ENCODE results near the gene GATD1.
A peak's percentile ranks its signal among the peaks of the same experiment; 100 is the strongest.

DNA sequence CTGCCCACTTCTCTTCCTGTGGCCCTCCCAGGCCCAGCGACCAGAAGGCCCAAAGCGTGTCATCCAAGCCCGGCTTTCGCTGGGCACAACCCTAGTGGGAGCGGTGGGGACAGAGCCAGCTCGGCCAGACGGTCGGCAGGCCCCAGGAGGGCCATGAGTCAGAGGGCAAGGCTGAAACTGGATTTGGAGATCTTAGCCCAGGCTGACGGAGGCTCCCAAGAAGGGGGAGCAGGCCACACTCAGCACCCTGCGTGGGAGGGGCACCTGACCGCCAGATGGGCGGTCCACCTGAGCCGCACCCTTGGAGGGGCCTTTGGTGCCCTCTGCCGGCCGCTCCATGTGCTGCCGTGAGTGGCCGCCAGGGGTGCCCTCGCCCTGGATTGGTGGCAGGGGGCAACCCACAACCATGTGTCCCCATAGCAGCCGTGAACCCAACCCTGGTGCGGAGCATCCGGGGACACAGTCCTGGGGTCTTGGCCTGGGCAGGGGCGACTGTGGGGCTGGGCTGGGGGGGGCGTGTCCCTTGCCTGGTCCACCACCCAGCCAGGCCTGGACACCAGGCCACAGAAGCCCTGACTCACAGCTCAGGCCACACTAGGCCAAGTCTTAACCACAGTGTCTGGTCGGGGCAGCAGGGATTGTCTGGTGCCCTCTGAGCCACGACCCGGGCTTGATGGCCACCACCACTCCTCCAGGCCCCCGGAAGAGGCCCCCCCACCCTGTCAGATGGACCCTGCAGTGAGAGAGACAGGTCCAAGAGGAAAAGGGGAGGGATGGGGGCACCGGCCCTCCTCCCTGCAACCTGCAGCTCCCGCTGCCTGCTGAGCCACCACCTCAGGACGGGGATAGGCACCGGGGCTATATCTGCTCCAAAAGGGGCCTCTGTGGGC is 49.2 kb downstream of the GATD1 start:
- TF ChIP-seq, protein P1, sequence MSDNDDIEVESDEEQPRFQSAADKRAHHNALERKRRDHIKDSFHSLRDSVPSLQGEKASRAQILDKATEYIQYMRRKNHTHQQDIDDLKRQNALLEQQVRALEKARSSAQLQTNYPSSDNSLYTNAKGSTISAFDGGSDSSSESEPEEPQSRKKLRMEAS (IDR thresholded peaks at IDR 0.05): peak; percentile 83
- TF ChIP-seq CEBPB (IDR thresholded peaks at IDR 0.05) (no peak), RFX5 (IDR thresholded peaks at IDR 0.05) (no peak), MYC (IDR thresholded peaks at IDR 0.05; ENCODE audit: borderline replicate concordance, low read length) (peak; percentile 39; the same call in 1 of the 2 replicates)
- TF ChIP-seq, protein P2, sequence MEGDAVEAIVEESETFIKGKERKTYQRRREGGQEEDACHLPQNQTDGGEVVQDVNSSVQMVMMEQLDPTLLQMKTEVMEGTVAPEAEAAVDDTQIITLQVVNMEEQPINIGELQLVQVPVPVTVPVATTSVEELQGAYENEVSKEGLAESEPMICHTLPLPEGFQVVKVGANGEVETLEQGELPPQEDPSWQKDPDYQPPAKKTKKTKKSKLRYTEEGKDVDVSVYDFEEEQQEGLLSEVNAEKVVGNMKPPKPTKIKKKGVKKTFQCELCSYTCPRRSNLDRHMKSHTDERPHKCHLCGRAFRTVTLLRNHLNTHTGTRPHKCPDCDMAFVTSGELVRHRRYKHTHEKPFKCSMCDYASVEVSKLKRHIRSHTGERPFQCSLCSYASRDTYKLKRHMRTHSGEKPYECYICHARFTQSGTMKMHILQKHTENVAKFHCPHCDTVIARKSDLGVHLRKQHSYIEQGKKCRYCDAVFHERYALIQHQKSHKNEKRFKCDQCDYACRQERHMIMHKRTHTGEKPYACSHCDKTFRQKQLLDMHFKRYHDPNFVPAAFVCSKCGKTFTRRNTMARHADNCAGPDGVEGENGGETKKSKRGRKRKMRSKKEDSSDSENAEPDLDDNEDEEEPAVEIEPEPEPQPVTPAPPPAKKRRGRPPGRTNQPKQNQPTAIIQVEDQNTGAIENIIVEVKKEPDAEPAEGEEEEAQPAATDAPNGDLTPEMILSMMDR (IDR thresholded peaks at IDR 0.05): peak; percentile 99
- TF ChIP-seq, protein P3, sequence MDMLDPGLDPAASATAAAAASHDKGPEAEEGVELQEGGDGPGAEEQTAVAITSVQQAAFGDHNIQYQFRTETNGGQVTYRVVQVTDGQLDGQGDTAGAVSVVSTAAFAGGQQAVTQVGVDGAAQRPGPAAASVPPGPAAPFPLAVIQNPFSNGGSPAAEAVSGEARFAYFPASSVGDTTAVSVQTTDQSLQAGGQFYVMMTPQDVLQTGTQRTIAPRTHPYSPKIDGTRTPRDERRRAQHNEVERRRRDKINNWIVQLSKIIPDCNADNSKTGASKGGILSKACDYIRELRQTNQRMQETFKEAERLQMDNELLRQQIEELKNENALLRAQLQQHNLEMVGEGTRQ (IDR thresholded peaks at IDR 0.05): peak; percentile 84

Data from A549 (cell line).